BJ (cell line): ENCODE measurements around the gene TPPP2. TPM values are rescaled to one million over a fixed set of nuclear protein-coding genes. Genes with fewer than 3 reads are reported as not detected.

Experiments used
- CTCF ChIA-PET: fragments of 350-600 bp; formaldehyde crosslinking; extraction: SDS; loops from one replicate; lab custom pipeline; 2021; ENCODE audit warnings: antibody characterized with exemption, inconsistent platforms; lab: Yijun Ruan, JAX
- POLR2A ChIA-PET: fragments of 300-600 bp; sonication (Branson Sonifier 250); formaldehyde crosslinking; extraction: SDS; loops from one replicate; lab custom pipeline; 2021; ENCODE audit warnings: antibody characterized with exemption; lab: Charles Lee
- DNase-seq: peaks from one replicate; pipeline ENCODE4 v3.0.0-alpha.2; 2011; ENCODE audit warnings: low read depth
- H3K27me3 ChIP-seq: 2 replicates; pipeline ENCODE4 v1.6.0; 2011; ENCODE audit warnings: low read length; ENCODE audit not compliant: control insufficient read depth, insufficient read depth
- H3K36me3 ChIP-seq: 2 replicates; pipeline ENCODE4 v1.5.1; 2011; ENCODE audit warnings: low read length; ENCODE audit not compliant: control insufficient read depth, insufficient read depth
- H3K4me3 ChIP-seq: 2 replicates; pipeline ENCODE4 v1.5.1; 2011; ENCODE audit warnings: low read depth, mild to moderate bottlenecking, control low read depth, low read length
- polyA plus RNA-seq: library from polyadenylated mRNA; depleted of rRNA; stranded (reverse); fragments of >200 nt; gene quantifications from 2 replicates; pipeline ENCODE4 v1.2.3, GENCODE V29; 2011
- TF ChIP-seq, protein P1 (sequence below): IDR thresholded peaks from 2 replicates; pipeline ENCODE4 v1.5.1; 2011; ENCODE audit warnings: low read depth, mild to moderate bottlenecking, control low read depth, inconsistent platforms, low read length, moderate library complexity; ENCODE audit not compliant: insufficient read depth

TPPP2 gene
- polyA plus RNA-seq, 1 experiment: not detected

DNA sequence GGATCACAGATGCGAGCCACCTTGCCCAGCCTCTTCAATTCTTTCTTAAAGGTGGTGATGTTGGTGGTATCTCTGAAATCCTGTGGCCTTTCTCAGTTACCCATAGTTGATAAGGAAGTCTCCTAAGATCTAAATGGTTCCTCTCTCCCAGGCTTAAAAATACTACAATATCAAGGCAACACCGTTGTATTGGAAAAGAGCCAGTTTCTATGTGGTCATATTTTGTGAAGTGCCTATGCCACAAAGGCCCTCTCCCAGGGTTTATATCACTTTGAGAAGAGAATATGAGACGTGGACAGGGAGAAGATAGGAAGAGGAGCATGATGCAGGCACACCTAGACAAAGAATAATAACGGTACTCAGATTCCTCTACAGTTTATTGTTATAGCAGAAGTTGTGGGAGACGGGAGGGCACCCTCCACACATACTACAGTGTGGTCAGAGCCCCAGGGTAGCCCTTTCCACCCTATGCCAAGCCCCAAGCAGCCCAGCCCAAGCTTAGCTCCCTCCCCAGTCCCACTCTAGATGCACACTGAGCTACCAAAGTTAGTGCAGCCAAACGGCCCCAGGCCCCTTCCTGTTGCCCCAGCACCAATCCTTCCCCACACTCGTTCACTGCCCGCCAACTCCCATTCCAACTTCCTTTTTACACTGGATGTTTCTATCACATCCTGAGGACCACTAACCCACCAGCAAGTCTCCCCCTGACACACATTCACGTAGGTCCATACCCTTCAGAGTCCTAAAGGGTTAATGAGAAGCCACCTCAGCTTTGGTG, 13.4 kb upstream of the TPPP2 start:
- POLR2A ChIA-PET: no interaction called here
- TF ChIP-seq, protein P1, sequence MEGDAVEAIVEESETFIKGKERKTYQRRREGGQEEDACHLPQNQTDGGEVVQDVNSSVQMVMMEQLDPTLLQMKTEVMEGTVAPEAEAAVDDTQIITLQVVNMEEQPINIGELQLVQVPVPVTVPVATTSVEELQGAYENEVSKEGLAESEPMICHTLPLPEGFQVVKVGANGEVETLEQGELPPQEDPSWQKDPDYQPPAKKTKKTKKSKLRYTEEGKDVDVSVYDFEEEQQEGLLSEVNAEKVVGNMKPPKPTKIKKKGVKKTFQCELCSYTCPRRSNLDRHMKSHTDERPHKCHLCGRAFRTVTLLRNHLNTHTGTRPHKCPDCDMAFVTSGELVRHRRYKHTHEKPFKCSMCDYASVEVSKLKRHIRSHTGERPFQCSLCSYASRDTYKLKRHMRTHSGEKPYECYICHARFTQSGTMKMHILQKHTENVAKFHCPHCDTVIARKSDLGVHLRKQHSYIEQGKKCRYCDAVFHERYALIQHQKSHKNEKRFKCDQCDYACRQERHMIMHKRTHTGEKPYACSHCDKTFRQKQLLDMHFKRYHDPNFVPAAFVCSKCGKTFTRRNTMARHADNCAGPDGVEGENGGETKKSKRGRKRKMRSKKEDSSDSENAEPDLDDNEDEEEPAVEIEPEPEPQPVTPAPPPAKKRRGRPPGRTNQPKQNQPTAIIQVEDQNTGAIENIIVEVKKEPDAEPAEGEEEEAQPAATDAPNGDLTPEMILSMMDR: no peak
- Histone ChIP-seq H3K36me3 (no peaks in the 10 kb centered on the region), H3K27me3 (peaks cover 6% of the 10 kb centered on the region; the same call in 1 of the 2 replicates), H3K4me3 (no peak overlapping the region)
- DNase-seq: no peak
- CTCF ChIA-PET: interaction anchor here (0.7 to 15.6 kb wide), 18 partner anchors 11 to 158 kb away, joined by 3 to 233 read pairs (median 20); partner anchors contain the start of genes ARHGEF40, RNASE13, RNASE7 and RNASE8

DNA sequence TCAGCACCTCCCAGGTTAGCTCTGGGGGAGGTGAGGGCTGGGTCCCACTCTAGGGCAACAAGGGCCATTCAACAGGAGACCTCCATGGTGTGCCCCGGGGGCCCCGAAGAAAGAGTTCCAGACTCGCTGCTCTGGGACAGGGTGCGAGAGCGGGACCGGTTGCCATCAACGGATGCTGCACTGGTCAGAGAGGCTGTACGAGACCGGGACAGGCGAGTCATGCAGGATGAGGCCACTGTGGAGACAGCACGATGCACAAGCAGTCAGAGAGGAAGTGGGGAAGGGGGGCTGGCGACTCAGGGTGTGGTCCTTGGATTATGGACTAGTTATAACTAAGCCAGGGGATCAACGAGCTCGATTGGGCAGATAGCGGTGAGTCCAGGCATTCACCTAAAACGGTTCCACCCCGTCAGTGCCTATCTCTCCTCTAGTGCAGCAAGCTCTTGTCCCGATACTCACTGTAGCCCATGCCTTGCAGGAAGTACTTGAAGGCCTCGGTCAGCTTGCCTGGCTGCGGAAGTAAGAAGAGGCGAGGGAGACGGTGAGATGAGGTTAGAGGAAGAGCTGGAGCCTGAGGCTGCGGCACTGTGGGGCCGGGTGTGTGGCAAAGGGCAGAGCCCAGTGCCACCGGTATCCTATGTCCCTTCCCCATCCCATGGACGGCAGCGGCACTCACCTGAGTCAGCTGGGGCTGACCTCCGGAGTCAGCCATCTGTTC, 12.3 kb upstream of the TPPP2 start:
- CTCF ChIA-PET: interaction anchor here (0.7 to 15.6 kb wide), 7 partner anchors 13 to 89 kb away, joined by 3 to 233 read pairs (median 14); partner anchors contain the start of genes RNASE7, TMEM253 and ZNF219
- no peak for DNase-seq
- POLR2A ChIA-PET: no interaction called here
- Histone ChIP-seq H3K4me3 (no peak overlapping the region), H3K27me3 (peaks cover 14% of the 10 kb centered on the region), H3K36me3 (no peaks in the 10 kb centered on the region)
- TF ChIP-seq, protein P1: no peak

DNA sequence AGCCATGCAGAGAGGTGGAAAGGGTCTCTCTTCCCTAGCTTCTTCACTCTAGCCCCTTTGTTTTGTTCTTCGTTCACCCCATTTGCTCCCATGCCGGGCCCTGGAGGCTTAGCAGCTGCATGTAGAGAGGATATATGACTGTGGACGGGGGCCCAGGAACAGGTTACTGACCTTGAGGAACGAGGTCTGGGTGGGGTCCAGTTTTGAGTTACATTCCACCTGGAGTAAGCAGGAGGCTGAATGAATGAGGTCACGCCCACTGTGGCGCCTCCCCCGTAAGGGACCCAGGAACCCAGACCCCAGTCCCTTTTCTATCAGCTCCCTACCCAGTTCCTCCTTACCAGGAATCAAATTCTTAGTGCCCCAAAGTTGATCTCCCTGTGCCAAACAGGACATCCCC, 11.7 kb upstream of the TPPP2 start:
- DNase-seq: no peak
- CTCF ChIA-PET: interaction anchor here (1.5 to 15.6 kb wide), 6 partner anchors 10 to 88 kb away, joined by 5 to 233 read pairs (median 106); partner anchors contain the start of genes RNASE7, TMEM253 and ZNF219
- POLR2A ChIA-PET: no interaction called here
- Histone ChIP-seq H3K4me3 (no peak overlapping the region), H3K36me3 (no peaks in the 10 kb centered on the region), H3K27me3 (peaks cover 18% of the 10 kb centered on the region)
- TF ChIP-seq, protein P1: no peak

DNA sequence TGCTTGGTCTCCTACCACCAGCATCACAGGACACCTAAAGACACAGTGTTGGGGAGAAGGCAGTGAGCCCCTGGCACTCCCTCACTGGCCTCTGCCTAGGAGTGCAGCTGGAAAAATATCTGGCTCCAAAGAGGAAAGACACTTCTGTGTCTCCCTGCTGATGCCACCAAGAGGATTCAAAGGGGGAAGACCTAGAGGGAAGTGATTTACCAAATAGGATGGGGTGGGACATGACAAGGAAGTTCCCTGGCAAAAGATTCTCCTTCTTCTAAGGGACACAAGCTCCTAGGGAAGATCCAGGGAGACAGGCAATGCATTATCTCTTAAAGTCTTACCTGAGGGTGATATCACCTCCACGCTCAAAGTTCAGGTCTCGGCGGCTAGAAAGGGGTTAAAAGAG, 11.2 kb upstream of the TPPP2 start:
- H3K4me3 ChIP-seq: no peak overlapping the region
- CTCF ChIA-PET: interaction anchor here (1.0 to 15.6 kb wide), 9 partner anchors 9 to 88 kb away, joined by 3 to 233 read pairs (median 6); partner anchors contain the start of genes RNASE7, TMEM253 and ZNF219
- POLR2A ChIA-PET: no interaction called here
- H3K36me3 ChIP-seq: no peaks in the 10 kb centered on the region
- no peak for DNase-seq
- peaks cover 22% of the 10 kb centered on the region for H3K27me3 ChIP-seq
- TF ChIP-seq, protein P1: no peak

DNA sequence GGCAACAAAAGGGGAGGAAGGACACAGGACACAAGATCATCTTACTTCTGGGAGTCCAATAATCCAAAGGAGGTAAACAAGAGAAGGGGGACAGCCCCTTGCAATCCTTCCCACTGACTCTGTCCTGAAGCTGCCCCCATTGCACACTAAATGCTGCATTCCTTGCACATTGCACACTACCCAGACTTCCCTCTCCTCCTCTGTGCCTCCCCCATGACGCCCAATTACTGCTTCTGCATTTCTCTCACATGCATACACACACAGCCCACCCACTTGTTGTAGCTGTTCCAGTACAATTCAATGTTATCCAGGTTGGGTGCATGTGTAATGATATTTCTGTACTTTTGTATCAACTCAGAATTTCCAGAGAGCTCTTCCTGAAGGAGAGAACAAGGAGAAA, 10.7 kb upstream of the TPPP2 start:
- POLR2A ChIA-PET: no interaction called here
- Histone ChIP-seq H3K27me3 (peaks cover 24% of the 10 kb centered on the region), H3K36me3 (no peaks in the 10 kb centered on the region), H3K4me3 (no peak overlapping the region)
- no peak for DNase-seq
- TF ChIP-seq, protein P1: no peak
- CTCF ChIA-PET: interaction anchor here (1.0 to 15.6 kb wide), 9 partner anchors 9 to 87 kb away, joined by 3 to 233 read pairs (median 6); partner anchors contain the start of genes RNASE7, TMEM253 and ZNF219
